Spinal cord (tissue), 10 donors: ENCODE measurements around the gene SMPDL3A. TPM values are rescaled to one million over a fixed set of nuclear protein-coding genes. Genes with fewer than 3 reads are reported as not detected.

Experiments used
- DNase-seq, 6 donors: peaks; one replicate each; pipeline versions ENCODE4 v3.0.0 to v3.0.0-alpha.2; 2013 to 2015; ENCODE audit warnings: low spot score in 6 of 6, low read depth in 4 of 6
- H3K27ac ChIP-seq: one replicate; pipeline ENCODE4 v1.5.1; 2013; ENCODE audit warnings: low read depth, low read length, control low read depth
- H3K27me3 ChIP-seq: one replicate; pipeline ENCODE4 v1.6.1; 2013; ENCODE audit warnings: low read length; ENCODE audit not compliant: control insufficient read depth, insufficient read depth
- H3K36me3 ChIP-seq: one replicate; pipeline ENCODE4 v1.6.1; 2013; ENCODE audit warnings: low read length; ENCODE audit not compliant: control insufficient read depth, insufficient read depth
- H3K4me1 ChIP-seq: one replicate; pipeline ENCODE4 v1.6.1; 2013; ENCODE audit warnings: low read length; ENCODE audit not compliant: control insufficient read depth, insufficient read depth
- H3K4me3 ChIP-seq: one replicate; pipeline ENCODE4 v1.5.1; 2013; ENCODE audit warnings: low read depth, low read length, control low read depth
- H3K9me3 ChIP-seq: one replicate; pipeline ENCODE4 v1.6.1; 2013; ENCODE audit warnings: low read length; ENCODE audit not compliant: control insufficient read depth, insufficient read depth
- WGBS: methylation state at CpG from one replicate; pipeline ENCODE4 v1.1.5; 2013; ENCODE audit warnings: missing lambda C conversion rate; ENCODE audit not compliant: insufficient coverage; 5-methylcytosine and 5-hydroxymethylcytosine counted together
- polyA plus RNA-seq, 2 donors: library from polyadenylated mRNA; unstranded; fragments of 120-200 nt; gene quantifications; one replicate each; pipeline ENCODE4 v1.2.1, GENCODE V29; 2013; ENCODE audit not compliant: insufficient read length in 2 of 2
- total RNA-seq, 2 donors: library from RNA; depleted of rRNA in 1 of 2; stranded (reverse); fragments of 120-200 nt in 1 of 2; fragments of >200 nt in 1 of 2; gene quantifications; one replicate each; pipeline versions ENCODE4 v1.2.3 to v1.2.4, GENCODE V29; 2013 to 2014
- donor health status: healthy.

SMPDL3A gene
- total and polyA plus RNA-seq, 4 donors, result 9.0 to 19.1 (median 11.0) TPM

GRCh38 chr6:122799140-122799745 lies 10.2 kb downstream of the SMPDL3A start:
- H3K36me3 ChIP-seq, result no peaks in the 10 kb centered on the region
- no peaks in the 10 kb centered on the region for H3K9me3 ChIP-seq
- no CpG with 5 or more reads among the region's 4 CpGs for WGBS
- H3K27ac ChIP-seq, result no peak overlapping the region
- no peak for DNase-seq
- H3K4me1 ChIP-seq, result no peaks in the 10 kb centered on the region
- no peak overlapping the region for H3K4me3 ChIP-seq
- no peaks in the 10 kb centered on the region for H3K27me3 ChIP-seq

- Histone ChIP-seq H3K4me3 (no peak overlapping the region), H3K27ac (no peak overlapping the region), H3K36me3 (no peaks in the 10 kb centered on the region), H3K27me3 (no peaks in the 10 kb centered on the region), H3K4me1 (no peaks in the 10 kb centered on the region), H3K9me3 (no peaks in the 10 kb centered on the region)
- whole genome bisulfite sequencing, result 98% methylated on average over 4 of the region's 5 CpGs
- DNase-seq, result no peak
These were observed 11.0 kb downstream of the SMPDL3A start for GRCh38 chr6:122799916-122800686.

GRCh38 chr6:122800906-122801305 lies 11.8 kb downstream of the SMPDL3A start:
- H3K27ac ChIP-seq, result no peak overlapping the region
- no CpG with 5 or more reads among the region's 3 CpGs for WGBS
- DNase-seq, result no peak

GRCh38 chr6:122801397-122801796 lies 12.3 kb downstream of the SMPDL3A start:
- Histone ChIP-seq H3K27ac (no peak overlapping the region), H3K4me1 (no peaks in the 10 kb centered on the region)
- no CpG with 5 or more reads among the region's 1 CpG for WGBS

More at GRCh38 chr6:122800906-122801305, 11.8 kb downstream of the SMPDL3A start:
- peaks cover 3% of the 10 kb centered on the region for H3K36me3 ChIP-seq
- no peaks in the 10 kb centered on the region for H3K27me3 ChIP-seq
- no peak overlapping the region for H3K4me3 ChIP-seq
- no peaks in the 10 kb centered on the region for H3K9me3 ChIP-seq
- no peaks in the 10 kb centered on the region for H3K4me1 ChIP-seq

GRCh38 chr6:122803171-122803661 lies 14.2 kb downstream of the SMPDL3A start:
- no peaks in the 10 kb centered on the region for H3K27me3 ChIP-seq
- H3K9me3 ChIP-seq, result no peaks in the 10 kb centered on the region
- no peak overlapping the region for H3K27ac ChIP-seq
- DNase-seq, result no peak
- peaks cover 3% of the 10 kb centered on the region for H3K36me3 ChIP-seq
- WGBS, result no CpG with 5 or more reads among the region's 4 CpGs
- no peak overlapping the region for H3K4me3 ChIP-seq
- no peaks in the 10 kb centered on the region for H3K4me1 ChIP-seq

More at GRCh38 chr6:122801397-122801796, 12.3 kb downstream of the SMPDL3A start:
- Histone ChIP-seq H3K27me3 (no peaks in the 10 kb centered on the region), H3K4me3 (no peak overlapping the region), H3K9me3 (no peaks in the 10 kb centered on the region), H3K36me3 (peaks cover 3% of the 10 kb centered on the region)
- DNase-seq, result no peak

GRCh38 chr6:122804962-122805485 lies 16.0 kb downstream of the SMPDL3A start:
- Histone ChIP-seq H3K27ac (no peak overlapping the region), H3K4me1 (no peaks in the 10 kb centered on the region), H3K36me3 (peaks cover 3% of the 10 kb centered on the region), H3K27me3 (no peaks in the 10 kb centered on the region), H3K9me3 (no peaks in the 10 kb centered on the region), H3K4me3 (no peak overlapping the region)
- DNase-seq, result no peak
- 46% methylated on average over 2 of the region's 5 CpGs for WGBS

GRCh38 chr6:122806291-122806690 lies 17.2 kb downstream of the SMPDL3A start:
- Histone ChIP-seq H3K27ac (no peak overlapping the region), H3K27me3 (no peaks in the 10 kb centered on the region), H3K4me3 (no peak overlapping the region), H3K4me1 (no peaks in the 10 kb centered on the region), H3K36me3 (peaks cover 3% of the 10 kb centered on the region), H3K9me3 (no peaks in the 10 kb centered on the region)
- DNase-seq, result no peak
- no CpG with 5 or more reads among the region's 2 CpGs for WGBS

GRCh38 chr6:122808121-122808885 lies 19.2 kb downstream of the SMPDL3A start:
- no peaks in the 10 kb centered on the region for H3K4me1 ChIP-seq
- no peaks in the 10 kb centered on the region for H3K9me3 ChIP-seq
- no peak for DNase-seq
- no peak overlapping the region for H3K27ac ChIP-seq
- H3K27me3 ChIP-seq, result no peaks in the 10 kb centered on the region
- H3K36me3 ChIP-seq, result peaks cover 3% of the 10 kb centered on the region
- H3K4me3 ChIP-seq, result no peak overlapping the region
- WGBS, result 80% methylated on average over 2 of the region's 10 CpGs

GRCh38 chr6:122809001-122809400 lies 19.9 kb downstream of the SMPDL3A start:
- Histone ChIP-seq H3K27ac (no peak overlapping the region), H3K27me3 (no peaks in the 10 kb centered on the region), H3K4me1 (no peaks in the 10 kb centered on the region), H3K9me3 (no peaks in the 10 kb centered on the region), H3K36me3 (peaks cover 3% of the 10 kb centered on the region), H3K4me3 (no peak overlapping the region)
- no peak for DNase-seq
- 100% methylated on average over 1 of the region's 4 CpGs for WGBS
